GM12801 (cell line): ENCODE data around the gene ADAM33.

ENCODE experiments used
- TF ChIP-seq, protein P1 (sequence below): IDR thresholded peaks from one replicate; pipeline ENCODE4 v1.5.1; 2011; ENCODE audit warnings: control low read depth; ENCODE audit not compliant: insufficient read length; ENCODE audit errors: extremely low read depth

The ADAM33 gene

GRCh38 chr20:3677733-3678132 lies 4.1 kb downstream of the ADAM33 start:
- TF ChIP-seq, protein P1, sequence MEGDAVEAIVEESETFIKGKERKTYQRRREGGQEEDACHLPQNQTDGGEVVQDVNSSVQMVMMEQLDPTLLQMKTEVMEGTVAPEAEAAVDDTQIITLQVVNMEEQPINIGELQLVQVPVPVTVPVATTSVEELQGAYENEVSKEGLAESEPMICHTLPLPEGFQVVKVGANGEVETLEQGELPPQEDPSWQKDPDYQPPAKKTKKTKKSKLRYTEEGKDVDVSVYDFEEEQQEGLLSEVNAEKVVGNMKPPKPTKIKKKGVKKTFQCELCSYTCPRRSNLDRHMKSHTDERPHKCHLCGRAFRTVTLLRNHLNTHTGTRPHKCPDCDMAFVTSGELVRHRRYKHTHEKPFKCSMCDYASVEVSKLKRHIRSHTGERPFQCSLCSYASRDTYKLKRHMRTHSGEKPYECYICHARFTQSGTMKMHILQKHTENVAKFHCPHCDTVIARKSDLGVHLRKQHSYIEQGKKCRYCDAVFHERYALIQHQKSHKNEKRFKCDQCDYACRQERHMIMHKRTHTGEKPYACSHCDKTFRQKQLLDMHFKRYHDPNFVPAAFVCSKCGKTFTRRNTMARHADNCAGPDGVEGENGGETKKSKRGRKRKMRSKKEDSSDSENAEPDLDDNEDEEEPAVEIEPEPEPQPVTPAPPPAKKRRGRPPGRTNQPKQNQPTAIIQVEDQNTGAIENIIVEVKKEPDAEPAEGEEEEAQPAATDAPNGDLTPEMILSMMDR, result no peak

DNA sequence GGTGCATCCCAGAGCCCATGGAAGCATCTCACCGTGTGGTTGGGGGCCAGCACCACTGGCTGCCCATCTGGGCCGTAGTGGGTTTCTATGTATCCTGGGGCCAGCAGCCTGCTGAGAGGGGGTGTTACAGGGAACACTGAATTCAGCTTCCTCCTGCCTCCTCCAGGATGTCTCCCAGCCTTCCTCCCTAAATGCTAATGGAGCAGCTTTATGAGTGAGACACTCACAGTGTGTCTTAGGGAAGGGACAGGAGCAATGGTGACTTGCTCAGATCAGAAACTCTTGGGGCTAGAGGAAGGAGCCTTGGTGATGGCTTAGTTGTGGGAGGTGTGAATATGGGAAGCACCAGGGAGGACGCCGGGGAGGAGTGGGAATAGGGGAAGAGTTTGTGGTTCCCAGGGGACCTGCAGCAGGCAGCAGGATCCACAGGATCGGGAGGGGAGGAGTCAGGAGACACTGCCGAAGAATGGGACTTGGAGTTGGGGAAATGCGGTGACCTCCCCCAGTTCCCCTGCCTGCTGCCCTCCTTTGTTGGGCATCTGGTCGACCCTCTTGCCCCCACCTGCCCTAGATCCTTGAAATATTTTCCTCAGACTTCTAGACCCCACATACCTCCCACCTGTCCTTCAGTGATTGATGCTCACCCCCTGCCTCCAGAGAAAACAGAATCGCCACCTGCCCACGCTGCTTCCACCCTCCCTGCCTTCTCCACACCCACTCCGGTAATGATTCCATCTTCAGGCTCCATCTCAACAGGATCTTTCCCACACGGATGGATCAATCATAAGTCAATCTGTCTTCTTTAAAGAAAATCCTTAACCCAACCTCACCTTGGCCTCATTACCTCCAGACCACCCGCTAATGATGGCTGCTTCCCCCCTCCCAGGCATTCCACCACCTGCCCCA lies 6.6 kb downstream of the ADAM33 start:
- TF ChIP-seq, protein P1, result no peak

DNA sequence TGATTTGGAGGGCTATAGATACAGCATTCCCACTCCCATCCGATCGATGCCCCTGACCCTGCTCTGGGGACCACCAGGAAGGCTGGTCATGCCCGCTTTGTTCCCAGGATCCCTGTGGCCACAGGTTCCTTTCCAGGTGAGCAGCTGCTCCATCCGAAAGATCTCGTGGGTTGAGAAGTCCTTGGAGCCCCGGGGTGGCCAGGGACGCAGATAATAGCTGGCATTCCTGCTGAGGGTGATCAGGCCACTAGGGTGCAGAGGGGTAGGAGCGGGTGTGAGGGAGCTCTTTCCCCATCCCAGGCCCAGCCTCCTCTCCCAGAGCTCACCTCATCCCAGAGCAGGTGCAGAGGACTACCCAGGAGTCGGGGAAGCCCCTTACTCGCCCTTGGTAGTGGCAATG lies 7.4 kb downstream of the ADAM33 start:
- TF ChIP-seq, protein P1, result no peak

GRCh38 chr20:3673221-3674070 lies 8.4 kb downstream of the ADAM33 start:
- TF ChIP-seq, protein P1, result no peak

DNA sequence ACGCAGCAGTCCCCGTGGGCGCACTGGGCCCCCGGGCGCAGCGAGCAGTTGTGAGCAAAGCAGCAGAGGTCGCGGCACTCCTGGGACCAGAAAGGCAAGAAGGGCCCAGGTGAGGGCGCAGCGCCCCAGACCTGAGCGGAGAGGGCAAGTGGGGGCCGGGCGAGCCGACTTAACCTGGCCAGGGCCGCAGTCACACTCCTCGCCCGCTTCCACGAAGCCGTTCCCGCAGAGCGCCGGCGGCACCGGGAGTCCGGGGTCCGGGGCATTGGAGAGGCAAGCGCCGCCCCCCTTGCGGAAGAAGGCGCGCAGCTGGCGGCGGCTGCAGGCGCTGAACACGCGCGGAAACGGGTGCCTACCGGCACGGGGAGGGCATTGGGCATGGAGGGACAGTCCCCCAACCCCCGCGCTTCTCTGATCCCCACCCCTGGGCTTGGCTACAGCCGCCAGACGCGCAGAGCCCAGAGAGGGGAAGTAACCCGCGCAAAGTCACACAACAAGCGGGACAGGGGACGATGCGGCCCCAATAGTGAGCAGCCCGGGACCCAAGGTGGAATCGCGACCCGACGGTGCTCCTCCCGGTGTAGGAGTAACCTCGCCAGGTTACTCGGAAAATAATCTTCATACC lies 9.2 kb downstream of the ADAM33 start:
- TF ChIP-seq, protein P1, result no peak

- TF ChIP-seq, protein P1, result no peak
Observed at GRCh38 chr20:3671986-3672546, 9.7 kb downstream of the ADAM33 start.

DNA sequence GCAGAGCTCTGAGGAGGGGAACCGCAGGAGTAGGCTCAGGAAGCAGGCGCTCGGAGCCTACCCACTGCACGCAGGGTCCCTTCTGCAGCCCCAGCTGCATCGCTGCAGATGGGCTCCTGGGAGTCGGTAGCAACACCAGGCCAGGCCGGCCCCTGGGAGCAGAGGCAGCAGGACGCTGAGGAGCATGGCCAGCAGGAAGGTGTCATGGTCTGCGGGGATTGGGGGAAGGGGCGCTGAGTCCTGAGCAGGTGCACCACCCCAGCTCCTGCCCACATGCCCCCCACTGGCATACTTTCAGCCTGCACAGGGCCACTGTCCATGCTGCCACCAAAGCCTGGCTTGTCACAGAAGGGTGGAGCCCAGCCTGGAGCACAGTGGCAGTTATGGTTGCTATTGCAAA lies 10.9 kb downstream of the ADAM33 start:
- TF ChIP-seq, protein P1, result no peak
